ENCODE results near the gene PALMD.

PALMD gene

GRCh38 chr1:99634971-99635624, 10.8 kb upstream of the PALMD start:
- H3K4me3 ChIP-seq (ENCODE audit: low read depth, low read length): no peak overlapping the region
- TF ChIP-seq, protein P1, sequence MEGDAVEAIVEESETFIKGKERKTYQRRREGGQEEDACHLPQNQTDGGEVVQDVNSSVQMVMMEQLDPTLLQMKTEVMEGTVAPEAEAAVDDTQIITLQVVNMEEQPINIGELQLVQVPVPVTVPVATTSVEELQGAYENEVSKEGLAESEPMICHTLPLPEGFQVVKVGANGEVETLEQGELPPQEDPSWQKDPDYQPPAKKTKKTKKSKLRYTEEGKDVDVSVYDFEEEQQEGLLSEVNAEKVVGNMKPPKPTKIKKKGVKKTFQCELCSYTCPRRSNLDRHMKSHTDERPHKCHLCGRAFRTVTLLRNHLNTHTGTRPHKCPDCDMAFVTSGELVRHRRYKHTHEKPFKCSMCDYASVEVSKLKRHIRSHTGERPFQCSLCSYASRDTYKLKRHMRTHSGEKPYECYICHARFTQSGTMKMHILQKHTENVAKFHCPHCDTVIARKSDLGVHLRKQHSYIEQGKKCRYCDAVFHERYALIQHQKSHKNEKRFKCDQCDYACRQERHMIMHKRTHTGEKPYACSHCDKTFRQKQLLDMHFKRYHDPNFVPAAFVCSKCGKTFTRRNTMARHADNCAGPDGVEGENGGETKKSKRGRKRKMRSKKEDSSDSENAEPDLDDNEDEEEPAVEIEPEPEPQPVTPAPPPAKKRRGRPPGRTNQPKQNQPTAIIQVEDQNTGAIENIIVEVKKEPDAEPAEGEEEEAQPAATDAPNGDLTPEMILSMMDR (IDR thresholded peaks at IDR 0.05; ENCODE audit: insufficient read depth, low read depth, low read length, missing control alignments): no peak
- no peak for DNase-seq (ENCODE audit: low read depth)

DNA sequence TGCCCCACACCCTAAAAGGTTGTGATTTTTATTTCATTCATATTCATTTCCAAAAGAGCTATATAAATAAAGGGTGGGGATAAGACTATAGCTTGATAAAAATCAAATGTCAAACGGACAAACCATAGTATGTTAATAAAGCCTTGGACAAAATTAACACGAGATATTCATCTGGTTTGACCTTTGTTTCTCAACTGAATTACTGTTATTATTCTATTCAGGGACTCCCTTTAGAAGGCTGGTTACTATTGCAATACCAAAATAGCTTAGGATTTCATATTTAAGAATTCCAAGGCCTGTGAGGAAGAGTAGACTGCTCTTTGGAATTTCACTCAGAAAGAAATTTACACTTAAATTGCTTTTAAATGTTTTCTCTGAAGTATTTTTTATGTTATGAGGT, 10.2 kb upstream of the PALMD start:
- TF ChIP-seq, protein P1 (IDR thresholded peaks at IDR 0.05; ENCODE audit: insufficient read depth, low read depth, low read length, missing control alignments): no peak
- H3K4me3 ChIP-seq (ENCODE audit: low read depth, low read length): no peak overlapping the region
- DNase-seq (ENCODE audit: low read depth): no peak

- TF ChIP-seq, protein P1 (IDR thresholded peaks at IDR 0.05; ENCODE audit: insufficient read depth, low read depth, low read length, missing control alignments): no peak
- no peak overlapping the region for H3K4me3 ChIP-seq (ENCODE audit: low read depth, low read length)
- no peak for DNase-seq (ENCODE audit: low read depth)
These were observed 9.2 kb upstream of the PALMD start for GRCh38 chr1:99636647-99637175.

GRCh38 chr1:99638853-99639252, 7.1 kb upstream of the PALMD start:
- H3K4me3 ChIP-seq (ENCODE audit: low read depth, low read length): no peak overlapping the region
- DNase-seq (ENCODE audit: low read depth): no peak
- TF ChIP-seq, protein P1 (IDR thresholded peaks at IDR 0.05; ENCODE audit: insufficient read depth, low read depth, low read length, missing control alignments): no peak

DNA sequence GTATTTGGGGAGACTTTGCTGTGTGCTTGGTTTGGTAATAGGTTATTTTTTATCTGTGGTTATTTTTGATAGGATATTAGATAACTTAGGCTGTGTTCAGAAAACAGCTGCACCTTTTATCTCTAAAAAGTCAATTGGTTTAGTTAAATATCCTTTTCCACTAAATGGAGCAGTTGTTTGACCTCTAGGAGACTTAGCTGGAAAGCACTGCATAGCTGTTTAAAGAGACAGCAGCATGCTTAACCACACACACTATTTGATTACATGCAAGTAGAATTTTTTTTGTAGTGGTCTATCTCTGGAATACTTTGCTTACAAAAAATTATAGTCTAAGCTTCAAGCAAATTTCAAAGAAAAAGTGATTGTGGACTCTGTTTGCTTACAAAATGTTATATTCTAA, 6.5 kb upstream of the PALMD start:
- DNase-seq (ENCODE audit: low read depth): no peak
- TF ChIP-seq, protein P1 (IDR thresholded peaks at IDR 0.05; ENCODE audit: insufficient read depth, low read depth, low read length, missing control alignments): no peak
- H3K4me3 ChIP-seq (ENCODE audit: low read depth, low read length): no peak overlapping the region

- TF ChIP-seq, protein P1 (IDR thresholded peaks at IDR 0.05; ENCODE audit: insufficient read depth, low read depth, low read length, missing control alignments): no peak
- H3K4me3 ChIP-seq (ENCODE audit: low read depth, low read length): no peak overlapping the region
- DNase-seq (ENCODE audit: low read depth): no peak
These were observed 6.0 kb upstream of the PALMD start for GRCh38 chr1:99639945-99640344.

GRCh38 chr1:99640672-99641071, 5.2 kb upstream of the PALMD start:
- TF ChIP-seq, protein P1 (IDR thresholded peaks at IDR 0.05; ENCODE audit: insufficient read depth, low read depth, low read length, missing control alignments): no peak
- no peak overlapping the region for H3K4me3 ChIP-seq (ENCODE audit: low read depth, low read length)
- DNase-seq (ENCODE audit: low read depth): no peak
